ENCODE data around the gene SHB.

SHB gene

GRCh38 chr9:38057416-38058195, 11.4 kb downstream of the SHB start:
- H3K36me3 ChIP-seq (ENCODE audit: low read length), result no peaks in the 10 kb centered on the region
- no peaks in the 10 kb centered on the region for H3K9me2 ChIP-seq (replicated peaks; ENCODE audit: insufficient read depth, low read length)
- H4K20me1 ChIP-seq (ENCODE audit: low read depth, low read length), result no peaks in the 10 kb centered on the region
- no peak overlapping the region for H3K27ac ChIP-seq (ENCODE audit: low read depth, low read length)
- no peaks in the 10 kb centered on the region for H3K79me2 ChIP-seq (ENCODE audit: insufficient read depth, low read length)
- H2AFZ ChIP-seq (ENCODE audit: low read depth, low read length, severe bottlenecking), result no peak overlapping the region
- H3K4me3 ChIP-seq (ENCODE audit: insufficient read depth, low read length, poor library complexity, severe bottlenecking), result no peak overlapping the region
- no peaks in the 10 kb centered on the region for H3K9me3 ChIP-seq (ENCODE audit: insufficient read depth, low read length)
- TF ChIP-seq CTCF (IDR thresholded peaks at IDR 0.05; ENCODE audit: insufficient read depth, low read length, poor library complexity, severe bottlenecking), result no peak
- H3F3A ChIP-seq (ENCODE audit: insufficient read depth), result no peaks in the 10 kb centered on the region
- no peaks in the 10 kb centered on the region for H3K27me3 ChIP-seq (ENCODE audit: low read length)
- no peak overlapping the region for H3K4me2 ChIP-seq (ENCODE audit: low read depth, low read length, poor library complexity, severe bottlenecking)
- H3K9ac ChIP-seq (ENCODE audit: low read length), result no peak overlapping the region

GRCh38 chr9:38054653-38055052, 14.4 kb downstream of the SHB start:
- H3K9me3 ChIP-seq (ENCODE audit: insufficient read depth, low read length), result no peaks in the 10 kb centered on the region
- H3K27ac ChIP-seq (ENCODE audit: low read depth, low read length), result no peak overlapping the region
- no peaks in the 10 kb centered on the region for H3K9me2 ChIP-seq (replicated peaks; ENCODE audit: insufficient read depth, low read length)
- no peak overlapping the region for H3K4me3 ChIP-seq (ENCODE audit: insufficient read depth, low read length, poor library complexity, severe bottlenecking)
- H3K4me2 ChIP-seq (ENCODE audit: low read depth, low read length, poor library complexity, severe bottlenecking), result no peak overlapping the region
- H2AFZ ChIP-seq (ENCODE audit: low read depth, low read length, severe bottlenecking), result no peak overlapping the region
- no peaks in the 10 kb centered on the region for H3K36me3 ChIP-seq (ENCODE audit: low read length)
- H3K9ac ChIP-seq (ENCODE audit: low read length), result no peak overlapping the region
- no peaks in the 10 kb centered on the region for H3K79me2 ChIP-seq (ENCODE audit: insufficient read depth, low read length)
- no peaks in the 10 kb centered on the region for H4K20me1 ChIP-seq (ENCODE audit: low read depth, low read length)
- H3F3A ChIP-seq (ENCODE audit: insufficient read depth), result no peaks in the 10 kb centered on the region
- H3K27me3 ChIP-seq (ENCODE audit: low read length), result no peaks in the 10 kb centered on the region
- TF ChIP-seq EZH2phosphoT487 (conservative IDR thresholded peaks at IDR 0.05; ENCODE audit: low read length) (no peak), CTCF (IDR thresholded peaks at IDR 0.05; ENCODE audit: insufficient read depth, low read length, poor library complexity, severe bottlenecking) (no peak)

GRCh38 chr9:38053697-38054461, 15.1 kb downstream of the SHB start:
- H3K36me3 ChIP-seq (ENCODE audit: low read length), result no peaks in the 10 kb centered on the region
- no peaks in the 10 kb centered on the region for H3K79me2 ChIP-seq (ENCODE audit: insufficient read depth, low read length)
- TF ChIP-seq EZH2phosphoT487 (conservative IDR thresholded peaks at IDR 0.05; ENCODE audit: low read length), result no peak
- no peak for TF ChIP-seq CTCF (IDR thresholded peaks at IDR 0.05; ENCODE audit: insufficient read depth, low read length, poor library complexity, severe bottlenecking)
- H3K9ac ChIP-seq (ENCODE audit: low read length), result no peak overlapping the region
- H2AFZ ChIP-seq (ENCODE audit: low read depth, low read length, severe bottlenecking), result no peak overlapping the region
- no peaks in the 10 kb centered on the region for H3K9me3 ChIP-seq (ENCODE audit: insufficient read depth, low read length)
- no peak overlapping the region for H3K27ac ChIP-seq (ENCODE audit: low read depth, low read length)
- H4K20me1 ChIP-seq (ENCODE audit: low read depth, low read length), result no peaks in the 10 kb centered on the region
- no peak overlapping the region for H3K4me2 ChIP-seq (ENCODE audit: low read depth, low read length, poor library complexity, severe bottlenecking)
- H3K27me3 ChIP-seq (ENCODE audit: low read length), result no peaks in the 10 kb centered on the region
- H3K4me3 ChIP-seq (ENCODE audit: insufficient read depth, low read length, poor library complexity, severe bottlenecking), result no peak overlapping the region
- no peaks in the 10 kb centered on the region for H3F3A ChIP-seq (ENCODE audit: insufficient read depth)
- H3K9me2 ChIP-seq (replicated peaks; ENCODE audit: insufficient read depth, low read length), result no peaks in the 10 kb centered on the region
